GM12873 (cell line): ENCODE measurements around the gene CD36.

Source experiments
- CTCF ChIP-seq: IDR thresholded peaks from 2 replicates; pipeline ENCODE4 v1.5.1; 2012; ENCODE audit warnings: low read depth, mild to moderate bottlenecking, moderate library complexity, low read length, control low read depth; ENCODE audit not compliant: insufficient read depth; ENCODE audit errors: missing control alignments

Gene CD36

GRCh38 chr7:80661729-80662128 is 23.3 kb downstream of the CD36 start:
- TF ChIP-seq CTCF, result peak; percentile 29

- no peak for TF ChIP-seq CTCF
Observed at GRCh38 chr7:80662252-80662651, 23.8 kb downstream of the CD36 start.

- TF ChIP-seq CTCF, result no peak
Observed at GRCh38 chr7:80665526-80665925, 27.1 kb downstream of the CD36 start.

GRCh38 chr7:80666376-80666775 is 27.9 kb downstream of the CD36 start:
- TF ChIP-seq CTCF, result no peak

- no peak for TF ChIP-seq CTCF
Observed at GRCh38 chr7:80671744-80672143, 33.3 kb downstream of the CD36 start.

GRCh38 chr7:80675090-80675489 is 36.6 kb downstream of the CD36 start:
- TF ChIP-seq CTCF, result no peak

GRCh38 chr7:80676404-80676803 is 38.0 kb downstream of the CD36 start:
- no peak for TF ChIP-seq CTCF

- TF ChIP-seq CTCF, result no peak
Observed at GRCh38 chr7:80677629-80678028, 39.2 kb downstream of the CD36 start.
